GM12873 (cell line): ENCODE results near the gene PCNX2.

Experiments used
- CTCF ChIP-seq: IDR thresholded peaks from 2 replicates; pipeline ENCODE4 v1.5.1; 2012; ENCODE audit warnings: low read depth, mild to moderate bottlenecking, moderate library complexity, low read length, control low read depth; ENCODE audit not compliant: insufficient read depth; ENCODE audit errors: missing control alignments

Gene PCNX2

GRCh38 chr1:233032916-233033315 lies 262.6 kb downstream of the PCNX2 start:
- TF ChIP-seq CTCF: no peak

GRCh38 chr1:233031521-233031920 lies 264.0 kb downstream of the PCNX2 start:
- TF ChIP-seq CTCF: no peak

GRCh38 chr1:233027046-233027445 lies 268.5 kb downstream of the PCNX2 start:
- TF ChIP-seq CTCF: no peak

GRCh38 chr1:233025567-233025966 lies 270.0 kb downstream of the PCNX2 start:
- TF ChIP-seq CTCF: no peak

- TF ChIP-seq CTCF: peak; percentile 54
Observed at GRCh38 chr1:233025157-233025556, 270.4 kb downstream of the PCNX2 start.

- TF ChIP-seq CTCF: no peak
Observed at GRCh38 chr1:233024199-233024598, 271.3 kb downstream of the PCNX2 start.

- no peak for TF ChIP-seq CTCF
Observed at GRCh38 chr1:233022246-233022645, 273.3 kb downstream of the PCNX2 start.
